Measurements from ENCODE around the gene CCDC137. TPM values are rescaled to one million over a fixed set of nuclear protein-coding genes. Genes with fewer than 3 reads are reported as not detected.

The CCDC137 gene
- total and polyA plus RNA-seq, 2 of the 13 experiments (the other 11 are each of a cell fraction or from before 2014, with no cell fraction given), result 14.6 to 39.1 TPM

GRCh38 chr17:81635973-81636504, 30.5 kb upstream of the CCDC137 start (continued):
- no peak for TF ChIP-seq CEBPZ (IDR thresholded peaks at IDR 0.05; ENCODE audit: low read length)
- peak; percentile 83; the same call in 1 of the 2 replicates for TF ChIP-seq RFXANK (CRISPR knock-in tag; IDR thresholded peaks at IDR 0.05)
- no peak for TF ChIP-seq FOXP1 (IDR thresholded peaks at IDR 0.05)
- TF ChIP-seq FOXP1 (CRISPR knock-in tag; IDR thresholded peaks at IDR 0.05), result no peak
- peak; percentile 76; the same call in 1 of the 2 replicates for TF ChIP-seq ZNF598 (CRISPR knock-in tag; IDR thresholded peaks at IDR 0.05; ENCODE audit: borderline replicate concordance)
- TF ChIP-seq MAFF (IDR thresholded peaks at IDR 0.05; ENCODE audit: low read depth, low read length), result no peak
- no peak for TF ChIP-seq ZNF280D (CRISPR knock-in tag; IDR thresholded peaks at IDR 0.05)
- 0 out of 2 replicates have a peak, but pooled peaks have one; percentile 22 for TF ChIP-seq DZIP1 (CRISPR knock-in tag; IDR thresholded peaks at IDR 0.05)
- TF ChIP-seq ZNF501 (CRISPR knock-in tag; IDR thresholded peaks at IDR 0.05), result 0 out of 2 replicates have a peak, but pooled peaks have one; percentile 36
- TF ChIP-seq ZNF232 (CRISPR knock-in tag; IDR thresholded peaks at IDR 0.05; ENCODE audit: borderline replicate concordance), result no peak
- TF ChIP-seq PCBP2 (optimal IDR thresholded peaks at IDR 0.05; ENCODE audit: low read depth, low read length, poor library complexity, severe bottlenecking), result no peak
- no peak for TF ChIP-seq NR2F2 (IDR thresholded peaks at IDR 0.05; ENCODE audit: borderline replicate concordance, low read depth)
- peak; percentile 71; the same call in 1 of the 2 replicates for TF ChIP-seq ZNF274 (CRISPR knock-in tag; IDR thresholded peaks at IDR 0.05)
- TF ChIP-seq SMAD9 (CRISPR knock-in tag; IDR thresholded peaks at IDR 0.05), result peak; percentile 75; the same call in 1 of the 2 replicates
- no peak for TF ChIP-seq PATZ1 (CRISPR knock-in tag; IDR thresholded peaks at IDR 0.05)
- TF ChIP-seq ZNF414 (CRISPR knock-in tag; IDR thresholded peaks at IDR 0.05), result 0 out of 2 replicates have a peak, but pooled peaks have one; percentile 1
- TF ChIP-seq NFATC3 (CRISPR knock-in tag; IDR thresholded peaks at IDR 0.05), result no peak
- no peak for TF ChIP-seq ZNF446 (CRISPR knock-in tag; IDR thresholded peaks at IDR 0.05)
- TF ChIP-seq ZNF224 (CRISPR knock-in tag; IDR thresholded peaks at IDR 0.05), result 0 out of 2 replicates have a peak, but pooled peaks have one; percentile 22
